ENCODE measurements around the gene SPIN3.
"Not testable (repeated sequence)": the region's sequence is repeated elsewhere in the genome, so short reads cannot be mapped to it uniquely, and the experiment has no call there.

Gene SPIN3

DNA sequence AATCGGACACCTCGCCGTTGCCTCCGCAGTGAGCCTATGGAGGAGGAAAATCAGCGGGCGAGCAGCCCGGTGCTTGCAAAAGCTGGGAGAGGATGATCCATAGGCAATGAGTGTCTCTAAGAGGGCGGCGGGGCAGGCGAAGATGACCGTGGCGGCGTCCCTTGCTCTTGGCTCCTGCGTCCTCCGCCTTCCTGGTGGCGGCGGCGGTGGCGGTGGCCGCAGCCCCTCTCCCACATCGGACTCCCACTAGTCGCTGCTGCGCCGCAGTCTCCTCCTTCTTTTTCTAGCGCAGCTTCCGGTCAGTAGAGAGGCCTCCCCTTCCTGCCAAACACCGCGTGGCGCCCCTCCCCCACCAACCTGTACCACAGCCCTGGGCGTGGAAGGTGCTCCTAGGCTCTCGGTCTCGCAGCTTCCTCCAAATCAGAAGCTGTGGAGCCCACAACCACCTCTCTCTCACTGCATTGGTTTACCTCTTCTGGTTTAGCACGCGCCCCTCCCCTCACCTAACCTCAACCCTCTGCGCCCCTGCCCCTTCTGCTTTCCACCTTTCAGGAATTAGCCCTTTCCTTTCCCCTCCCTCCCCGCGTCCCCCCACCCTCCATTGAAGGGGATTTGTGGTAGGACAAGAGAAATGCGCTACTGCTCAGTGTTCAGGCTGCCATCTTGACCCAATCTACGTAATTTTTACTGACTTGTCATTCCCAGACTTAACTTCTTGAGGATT, at the start of gene SPIN3:
Gene SPIN3, minus strand, starts transcription at position 271 of the 724 bp plus-strand sequence. CDS start 594 bp downstream, outside the sequence.
- DNase-seq: peak; percentile 55

DNA sequence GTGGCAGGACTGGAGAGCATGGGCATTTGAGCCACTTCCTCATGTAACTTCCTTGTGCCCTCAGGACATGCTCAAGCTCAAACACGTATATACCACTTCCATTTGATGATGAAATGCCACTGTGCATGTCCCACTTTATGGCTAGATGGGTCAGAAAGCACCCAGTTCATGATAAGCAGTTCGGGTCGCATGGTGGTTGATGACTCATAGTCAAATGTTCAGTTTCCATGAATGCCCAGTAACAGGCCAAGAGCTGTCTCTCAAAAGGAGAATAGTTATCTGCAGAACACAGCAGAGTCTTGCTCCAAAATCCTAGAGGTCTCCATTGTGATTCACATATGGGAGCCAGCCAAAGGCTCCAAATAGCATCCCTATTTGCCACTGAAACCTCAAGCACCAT, 48.9 kb upstream of the SPIN3 start:
- DNase-seq: no peak

DNA sequence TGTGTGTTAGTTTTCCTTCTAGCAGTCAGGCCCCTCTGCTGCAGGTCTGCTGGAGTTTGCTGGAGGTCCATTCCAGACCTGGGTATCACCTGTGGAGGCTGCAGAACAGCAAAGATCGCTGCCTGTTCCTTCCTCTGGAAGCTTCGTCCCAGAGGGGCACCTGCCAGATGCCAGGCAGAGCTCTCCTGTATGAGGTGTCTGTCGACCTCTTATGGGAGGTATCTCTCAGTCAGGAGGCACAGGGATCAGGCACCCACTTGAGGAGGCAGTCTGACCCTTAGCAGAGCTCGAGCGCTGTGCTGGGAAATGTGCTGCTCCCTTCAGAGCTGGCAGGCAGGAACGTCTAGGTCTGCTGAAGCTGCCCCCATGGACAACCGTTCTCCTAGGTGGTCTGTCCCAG, 41.9 kb upstream of the SPIN3 start:
- DNase-seq: not testable (repeated sequence)

DNA sequence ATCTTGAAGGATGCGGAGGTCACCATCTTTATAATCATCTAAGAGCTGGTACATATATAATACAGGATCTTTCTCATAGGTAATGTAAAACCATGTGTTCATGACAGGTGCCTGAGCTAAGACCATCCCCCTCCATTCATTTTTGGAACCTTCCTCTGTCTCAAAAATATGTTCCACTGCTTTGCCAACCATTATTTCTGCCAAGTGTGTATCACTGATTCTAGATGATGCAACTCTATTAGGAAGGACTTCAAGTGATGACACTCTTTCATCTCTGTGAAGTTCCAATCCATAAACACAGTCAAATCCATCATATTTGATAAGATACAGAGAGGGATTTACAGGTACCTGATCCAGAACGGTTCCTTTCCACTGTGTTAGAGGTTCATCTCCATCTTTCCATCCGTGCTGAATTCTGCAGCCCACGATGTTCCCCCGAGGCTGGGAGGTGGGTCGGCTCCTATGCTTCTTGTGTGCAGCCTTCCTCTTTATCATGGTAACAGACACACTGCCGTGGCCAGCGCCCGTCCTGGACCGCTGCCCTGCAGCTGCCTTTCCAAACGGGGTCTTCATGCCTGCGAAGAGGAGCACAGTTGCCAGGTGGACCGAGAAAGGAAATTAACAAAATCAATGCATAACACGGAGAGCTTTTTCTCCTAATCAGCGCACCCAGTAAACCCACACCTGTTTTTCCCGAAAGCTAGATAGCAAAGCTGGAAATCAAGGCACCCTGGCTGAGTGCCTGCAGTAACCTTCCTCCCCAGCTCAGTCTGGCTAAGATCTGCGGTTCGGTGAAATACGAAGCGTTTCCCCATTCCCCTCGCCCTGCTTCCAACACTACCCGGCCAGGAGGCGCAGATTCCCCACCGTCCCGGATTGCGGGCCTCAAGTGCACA, 718 bp downstream of the SPIN3 start:
- no peak for DNase-seq

DNA sequence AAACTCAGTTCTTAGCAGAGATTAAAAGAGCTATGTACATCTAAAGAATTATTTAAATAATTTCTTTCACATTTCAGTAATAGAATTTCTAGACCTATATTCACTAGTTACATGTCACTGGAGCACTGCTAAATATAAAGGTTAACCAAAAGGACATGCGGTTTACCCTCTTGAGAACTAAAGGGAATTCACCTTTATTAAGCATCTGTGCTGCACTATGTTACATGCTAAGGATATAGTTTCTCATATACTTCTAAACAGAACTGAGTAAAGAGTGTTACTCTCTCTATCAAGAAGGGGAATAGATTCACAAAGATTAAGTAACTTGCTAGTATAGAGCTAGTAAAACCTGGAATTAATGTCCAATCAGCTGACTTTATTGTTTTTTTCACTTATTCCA, 7.6 kb downstream of the SPIN3 start:
- DNase-seq: no peak

DNA sequence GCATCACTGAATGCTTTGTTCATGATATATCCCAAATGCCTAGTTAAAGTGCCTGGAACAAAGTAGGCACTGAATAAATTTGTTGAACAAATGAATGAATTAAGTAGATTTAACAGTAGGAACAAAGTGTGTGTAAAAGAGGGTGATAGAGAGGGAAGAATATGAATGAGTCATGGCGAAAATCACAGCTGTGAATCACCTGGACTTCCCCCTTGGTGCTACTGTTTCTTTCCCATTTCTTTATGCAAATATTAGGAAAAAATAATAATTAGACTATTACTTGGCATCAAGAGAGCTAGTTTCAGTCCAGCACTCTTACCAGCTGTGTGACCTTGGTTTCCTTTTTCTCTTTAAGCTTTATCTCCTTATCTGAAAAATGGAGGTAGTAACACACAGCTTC, 9.2 kb downstream of the SPIN3 start:
- DNase-seq: no peak

DNA sequence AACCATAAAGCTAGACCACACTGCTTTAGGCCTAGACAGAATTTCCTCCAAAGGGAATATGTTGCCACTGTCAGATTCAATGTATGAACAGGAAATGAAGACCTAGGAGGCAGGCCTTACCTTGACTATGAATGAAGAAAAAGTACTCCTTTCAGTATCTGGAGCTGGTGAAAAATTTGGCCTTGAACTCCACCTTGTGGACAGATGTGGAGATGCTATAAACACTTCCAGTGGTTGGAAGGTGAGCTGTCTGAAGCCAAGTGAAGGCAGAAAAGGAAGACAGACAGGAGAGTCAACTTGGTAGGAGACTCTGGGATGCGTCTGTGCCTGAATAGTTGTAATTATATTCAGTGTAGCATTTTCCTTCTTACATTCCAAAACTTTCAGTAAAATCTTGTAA, 17.2 kb downstream of the SPIN3 start:
- peak; percentile 29 for DNase-seq

DNA sequence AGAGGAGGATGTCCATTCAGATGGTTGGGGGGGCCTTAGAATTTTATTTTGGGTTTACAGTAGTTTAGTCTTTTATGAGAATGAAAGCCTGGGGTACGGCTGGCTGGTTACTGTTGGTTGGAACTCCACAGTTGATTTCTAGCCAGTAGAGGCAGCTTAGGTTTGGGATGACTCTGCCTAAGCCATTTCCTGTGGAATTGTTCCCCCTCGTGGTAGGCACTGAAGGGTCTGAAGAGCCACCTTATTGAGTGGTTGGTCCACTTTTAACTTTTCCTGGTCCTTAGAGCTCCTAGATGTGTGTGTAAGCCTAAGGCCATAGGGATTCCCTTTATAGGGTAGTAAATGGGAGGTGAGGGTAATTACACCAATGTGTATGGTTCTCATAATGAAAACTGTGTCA, 19.7 kb downstream of the SPIN3 start:
- no peak for DNase-seq

DNA sequence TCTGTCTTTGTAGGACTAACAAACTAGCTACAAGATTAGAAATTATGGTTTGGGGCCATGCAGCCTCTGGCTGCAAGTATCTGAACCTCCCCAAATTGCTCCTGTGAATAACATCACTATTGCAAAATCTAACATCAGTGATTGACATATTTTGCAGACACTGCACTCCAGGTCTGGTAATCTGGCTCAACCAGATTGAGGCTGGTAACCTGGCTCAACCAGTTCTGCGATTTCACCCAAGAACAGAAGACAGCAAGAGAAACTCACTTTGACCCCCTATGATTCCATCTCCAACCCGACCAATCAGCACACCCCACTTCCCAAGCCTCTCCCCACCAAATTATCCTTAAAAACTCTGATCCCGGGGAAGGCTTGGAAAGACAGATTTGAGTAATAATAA, 20.9 kb downstream of the SPIN3 start:
- no peak for DNase-seq

DNA sequence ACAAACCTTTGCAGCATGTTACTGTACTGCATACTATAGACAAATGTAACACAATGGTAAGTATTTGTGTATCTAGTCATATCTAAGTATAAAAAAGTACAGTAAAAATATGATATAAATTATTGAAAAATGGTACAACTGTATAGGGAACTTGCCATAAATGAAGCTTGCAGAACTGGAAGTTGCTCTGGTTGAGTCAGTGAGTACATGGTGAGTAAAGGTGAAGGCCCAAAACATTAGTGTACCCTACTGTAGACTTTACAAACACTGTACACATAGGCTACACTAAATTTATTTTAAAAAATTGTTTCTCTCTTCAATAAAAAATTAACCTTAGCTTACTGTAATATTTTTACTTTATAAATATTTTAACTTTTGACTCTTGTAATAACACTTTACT, 25.8 kb downstream of the SPIN3 start:
- DNase-seq: no peak

DNA sequence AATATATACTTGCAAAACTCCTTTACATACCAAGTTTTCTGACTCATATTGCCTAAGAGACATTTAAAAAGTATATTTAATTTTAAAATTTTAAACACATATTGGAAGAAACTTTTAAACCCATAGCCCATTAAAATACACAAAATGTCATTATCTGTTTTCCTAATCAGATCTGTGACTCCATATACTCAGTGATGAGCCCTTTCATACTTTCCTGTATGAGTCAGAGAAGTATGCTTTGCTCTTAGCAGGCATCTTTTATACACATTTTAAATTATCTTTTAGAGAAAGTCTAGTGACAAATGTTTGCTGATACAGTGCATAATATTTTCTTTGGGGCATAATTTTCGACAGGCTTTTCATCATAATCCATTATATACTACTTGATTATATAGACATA, 26.4 kb downstream of the SPIN3 start:
- DNase-seq: no peak

DNA sequence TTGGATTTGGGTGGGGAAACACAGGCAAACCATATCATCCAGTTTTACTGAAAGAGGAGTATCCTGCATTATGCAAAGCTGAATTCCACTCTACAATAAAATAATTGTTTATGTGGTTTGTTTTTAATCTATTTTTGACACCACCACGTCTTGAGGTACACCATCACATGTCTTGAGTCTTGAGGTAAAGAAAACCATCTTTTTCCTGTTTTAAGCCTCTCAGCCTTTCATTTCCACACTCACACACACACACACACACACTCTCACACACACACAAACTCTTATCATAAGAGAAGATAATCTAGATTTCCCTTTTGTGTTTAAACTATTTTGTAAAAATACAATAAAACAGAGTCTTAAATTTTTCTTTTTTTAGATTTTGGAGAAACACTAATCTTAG, 32.0 kb downstream of the SPIN3 start:
- no peak for DNase-seq

DNA sequence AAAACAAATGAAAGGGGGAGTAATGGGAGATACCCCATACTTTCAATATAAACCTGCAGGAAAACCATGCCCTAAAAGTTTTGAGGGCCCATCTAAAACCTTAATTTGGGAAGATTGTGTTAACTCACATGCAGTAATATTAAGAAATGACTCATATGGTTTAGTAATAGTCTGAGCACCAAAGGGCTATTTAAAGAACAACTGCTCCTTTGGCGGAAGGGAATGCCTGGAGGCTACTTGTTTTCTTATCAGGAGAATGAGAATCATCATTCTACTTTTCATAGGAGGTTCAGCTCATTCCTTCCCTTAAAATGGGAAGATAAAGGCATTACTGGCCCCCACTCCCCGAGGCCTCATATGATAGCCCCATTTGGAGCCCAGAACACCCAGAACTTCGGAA, 47.6 kb downstream of the SPIN3 start:
- DNase-seq: no peak

DNA sequence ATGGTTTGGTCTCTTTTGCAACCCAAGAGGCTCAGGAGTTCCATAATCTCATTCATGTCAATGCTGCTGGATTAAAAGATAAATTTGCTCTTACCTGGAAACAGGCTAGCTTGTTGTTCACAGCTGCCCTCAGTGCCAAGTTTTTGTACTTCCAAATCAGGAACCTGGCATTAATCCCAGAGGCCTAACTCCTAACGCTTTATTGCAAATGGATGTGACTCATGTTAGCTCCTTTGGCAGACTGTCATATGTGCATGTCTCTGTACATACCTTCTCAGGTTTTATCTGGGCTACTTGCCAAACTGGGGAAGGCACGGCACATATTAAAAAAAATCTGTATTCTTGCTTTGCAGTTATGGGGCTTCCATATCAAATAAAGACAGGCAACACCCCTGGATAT, 49.1 kb downstream of the SPIN3 start:
- peak; percentile 81 for DNase-seq

DNA sequence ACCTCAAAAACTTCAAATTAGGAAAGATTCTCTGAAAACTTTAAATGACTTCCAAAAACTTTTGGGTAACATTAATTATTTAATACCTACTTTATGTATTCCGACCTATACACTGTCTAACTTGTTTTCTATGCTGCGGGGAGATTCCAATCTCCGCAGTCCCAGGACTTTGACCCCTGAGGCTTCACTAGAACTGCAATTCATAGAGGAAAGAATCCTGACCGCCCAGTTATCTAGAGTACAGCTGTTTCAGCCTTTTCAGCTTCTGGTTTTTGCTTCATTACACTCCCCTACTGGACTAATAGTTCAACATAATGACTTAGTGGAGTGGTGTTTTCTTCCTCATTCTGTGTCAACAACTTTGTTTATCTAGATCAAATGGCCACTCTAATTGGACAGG, 50.1 kb downstream of the SPIN3 start:
- DNase-seq: not testable (repeated sequence)

DNA sequence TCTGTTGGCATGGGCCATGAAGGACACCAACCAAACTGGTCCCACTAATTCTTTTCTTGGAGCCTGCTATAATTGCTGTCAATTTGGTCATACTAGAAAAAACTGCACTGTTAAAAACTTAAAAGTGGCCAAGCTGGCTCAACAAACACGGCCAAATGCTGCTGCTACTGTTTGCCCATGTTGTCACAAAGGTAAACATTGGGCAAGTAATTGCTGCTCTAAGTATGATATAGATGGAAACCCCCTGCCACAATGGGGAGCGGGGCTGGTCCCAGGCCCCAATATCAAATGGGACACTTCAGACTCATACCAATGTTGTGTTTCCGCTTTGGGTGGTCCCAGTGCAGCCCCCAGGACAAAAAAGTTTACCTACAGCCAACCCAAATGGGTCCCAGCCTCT, 52.1 kb downstream of the SPIN3 start:
- DNase-seq: no peak

Measured in NCI-H2171 treated with DMSO at 0.1 percent for 48 hours (cell line).